GM12878 (cell line): ENCODE measurements around the gene NCAPD2. TPM values are rescaled to one million over a fixed set of nuclear protein-coding genes. Genes with fewer than 3 reads are reported as not detected.
A peak's percentile ranks its signal among the peaks of the same experiment; 100 is the strongest.

ENCODE experiments used
- ATAC-seq: fragments of 200-7000 bp; cut with Tn5 transposase; 3 replicates; pipeline ENCODE4 v1.9.1; 2020; ENCODE audit warnings: mild to moderate bottlenecking, moderate library complexity
- BruUV-seq: library from RNA; stranded (reverse); fragments of 400-500 nt; replicated peaks from 2 replicates; lab custom pipeline; 2021; lab: Mats Ljungman, UMichigan
- CTCF ChIA-PET: fragments of 300-600 bp; sonication (Branson Sonifier 250); formaldehyde crosslinking; extraction: SDS; loops from one replicate; lab custom pipeline; 2021; ENCODE audit warnings: inconsistent platforms; lab: Yijun Ruan, JAX
- POLR2A ChIA-PET: fragments of 350-600 bp; formaldehyde crosslinking; extraction: SDS; loops from one replicate; lab custom pipeline; 2021; ENCODE audit warnings: inconsistent platforms; lab: Charles Lee
- RAD21 ChIA-PET: fragments of 300-600 bp; sonication (Branson Sonifier 250); formaldehyde crosslinking; loops from one replicate; lab custom pipeline; 2023; ENCODE audit warnings: antibody characterized with exemption; ENCODE audit not compliant: unreplicated experiment; lab: Charles Lee
- SMC1A ChIA-PET: fragments of 300-600 bp; sonication (Branson Sonifier 250); formaldehyde crosslinking; loops from one replicate; lab custom pipeline; 2023; ENCODE audit not compliant: unreplicated experiment, uncharacterized antibody; lab: Charles Lee
- DNase-seq: peaks from one replicate; pipeline ENCODE4 v3.0.0-alpha.2; 2011; ENCODE audit warnings: low read depth, low spot score
- FAIRE-seq: peaks from 3 replicates; lab custom pipeline; 2011; peaks lifted over from hg19 to GRCh38; lab: Jason Lieb, UNC
- H2AFZ ChIP-seq: 2 replicates; pipeline ENCODE4 v1.6.0; 2011; ENCODE audit warnings: low read depth, low read length, control low read depth; ENCODE audit not compliant: control insufficient read depth
- H3K27ac ChIP-seq: 2 replicates; pipeline ENCODE4 v1.5.1; 2011; ENCODE audit warnings: control low read depth; ENCODE audit not compliant: control insufficient read depth, insufficient read depth
- H3K27me3 ChIP-seq, 2 experiments: replicated peaks in 1 of 2; 2 replicates each; pipeline versions ENCODE4 v1.6.0 to v1.6.1; 2011; ENCODE audit warnings: low read length in 1 of 2; ENCODE audit not compliant: control insufficient read depth in 2 of 2, insufficient read depth in 2 of 2
- H3K36me3 ChIP-seq, 2 experiments: 2 replicates each; pipeline ENCODE4 v1.5.1; 2011; ENCODE audit warnings: low read length in 1 of 2; ENCODE audit not compliant: control insufficient read depth in 2 of 2, insufficient read depth in 2 of 2
- H3K4me1 ChIP-seq: 2 replicates; pipeline ENCODE4 v1.6.1; 2011; ENCODE audit warnings: mild to moderate bottlenecking, low read length, moderate library complexity, mixed read lengths; ENCODE audit not compliant: control insufficient read depth, insufficient read depth
- H3K4me2 ChIP-seq: 2 replicates; pipeline ENCODE4 v1.6.0; 2011; ENCODE audit warnings: control low read depth; ENCODE audit not compliant: control insufficient read depth, insufficient read depth
- H3K4me3 ChIP-seq: fragments of 200-600 bp; sonication (generic); 2 replicates; pipeline ENCODE4 v1.5.1; 2016
- H3K79me2 ChIP-seq: 2 replicates; pipeline ENCODE4 v1.6.0; 2011; ENCODE audit warnings: low read length; ENCODE audit not compliant: control insufficient read depth, insufficient read depth
- H3K9ac ChIP-seq: 2 replicates; pipeline ENCODE4 v1.8.0; 2011; ENCODE audit warnings: low read length, control low read depth, mixed read lengths; ENCODE audit not compliant: control insufficient read depth, insufficient read depth
- H3K9me3 ChIP-seq: replicated peaks from 3 replicates; pipeline ENCODE4 v1.5.1; 2011; ENCODE audit warnings: mild to moderate bottlenecking, low read length; ENCODE audit not compliant: control insufficient read depth, insufficient read depth
- H4K20me1 ChIP-seq: 2 replicates; pipeline ENCODE4 v1.6.0; 2011; ENCODE audit not compliant: control insufficient read depth, insufficient read depth
- NFXL1 ChIP-seq: fragments of 450-650 bp; IDR thresholded peaks from 2 replicates; pipeline ENCODE4 v1.6.1; 2017; ENCODE audit warnings: antibody characterized with exemption, mild to moderate bottlenecking, borderline replicate concordance
- POLR2A ChIP-seq: IDR thresholded peaks from 2 replicates; pipeline ENCODE4 v1.6.1; 2011; ENCODE audit warnings: low read depth, mild to moderate bottlenecking, low read length
- POLR2AphosphoS5 ChIP-seq: IDR thresholded peaks from 2 replicates; pipeline ENCODE4 v1.6.1; 2011; ENCODE audit warnings: mild to moderate bottlenecking, low read length, inconsistent platforms
- USF2 ChIP-seq: IDR thresholded peaks from 2 replicates; pipeline ENCODE4 v1.6.1; 2011; ENCODE audit warnings: low read depth, low read length, improper control_type of control experiment, borderline replicate concordance
- WRNIP1 ChIP-seq: IDR thresholded peaks from 2 replicates; pipeline ENCODE4 v1.6.1; 2011; ENCODE audit warnings: low read depth, low read length, improper control_type of control experiment, borderline replicate concordance
- ZBED1 ChIP-seq: IDR thresholded peaks from 2 replicates; pipeline ENCODE4 v1.6.1; 2016; ENCODE audit warnings: borderline replicate concordance
- WGBS: methylation state at CpG from one replicate; pipeline ENCODE4 v1.1.6; 2016; ENCODE audit warnings: low lambda C conversion rate; ENCODE audit not compliant: insufficient replicate concordance, insufficient coverage; ENCODE audit errors: missing lambda C conversion rate; 5-methylcytosine and 5-hydroxymethylcytosine counted together
- in situ Hi-C: fragments of 300-500 bp; cut with MboI; formaldehyde crosslinking; loops from 9 replicates; pipeline ENCODE4 v1.14.3; 2018; ENCODE audit warnings: mixed read lengths
- intact Hi-C: fragments of 100-400 bp; cut with micrococcal nuclease; formaldehyde crosslinking; loops from one replicate; pipeline ENCODE4 v1.14.2; 2022; ENCODE audit not compliant: unreplicated experiment
- polyA plus RNA-seq, 11 experiments: library from polyadenylated mRNA; depleted of rRNA in 4 of 11; unstranded in 6 of 11; stranded (reverse) in 5 of 11; fragments of >200 nt; fragmentation: Nextera tagmentation in 4 of 11; fragmentation: Illumina TruSeq in 1 of 11; extraction: Ambion mirVana in 4 of 11; extraction: Trizol in 1 of 11; gene quantifications; 1 replicate in 1 of 11; 2 replicates in 10 of 11; pipeline versions ENCODE4 v1.2.1 to v1.2.3, GENCODE V29; 2011 to 2016; ENCODE audit warnings: inconsistent platforms in 2 of 11, missing spikeins in 2 of 11, low read depth in 1 of 11
- total RNA-seq, 4 experiments: library from RNA; depleted of rRNA in 3 of 4; stranded (reverse); fragments of >200 nt in 3 of 4; fragmentation: Illumina TruSeq in 1 of 4; extraction: Trizol in 1 of 4; gene quantifications; 2 replicates each; pipeline versions ENCODE4 v1.2.1 to v1.2.3, GENCODE V29; 2013 to 2021
- TF ChIP-seq, protein P1 (sequence below): fragments of 450-650 bp; IDR thresholded peaks from 2 replicates; pipeline ENCODE4 v1.6.1; 2016; ENCODE audit warnings: mild to moderate bottlenecking

Gene NCAPD2
- total and polyA plus RNA-seq, 10 of the 15 experiments (the other 5 are each of a cell fraction or from before 2014, with no cell fraction given), result 24.2 to 160 (median 110) TPM

DNA sequence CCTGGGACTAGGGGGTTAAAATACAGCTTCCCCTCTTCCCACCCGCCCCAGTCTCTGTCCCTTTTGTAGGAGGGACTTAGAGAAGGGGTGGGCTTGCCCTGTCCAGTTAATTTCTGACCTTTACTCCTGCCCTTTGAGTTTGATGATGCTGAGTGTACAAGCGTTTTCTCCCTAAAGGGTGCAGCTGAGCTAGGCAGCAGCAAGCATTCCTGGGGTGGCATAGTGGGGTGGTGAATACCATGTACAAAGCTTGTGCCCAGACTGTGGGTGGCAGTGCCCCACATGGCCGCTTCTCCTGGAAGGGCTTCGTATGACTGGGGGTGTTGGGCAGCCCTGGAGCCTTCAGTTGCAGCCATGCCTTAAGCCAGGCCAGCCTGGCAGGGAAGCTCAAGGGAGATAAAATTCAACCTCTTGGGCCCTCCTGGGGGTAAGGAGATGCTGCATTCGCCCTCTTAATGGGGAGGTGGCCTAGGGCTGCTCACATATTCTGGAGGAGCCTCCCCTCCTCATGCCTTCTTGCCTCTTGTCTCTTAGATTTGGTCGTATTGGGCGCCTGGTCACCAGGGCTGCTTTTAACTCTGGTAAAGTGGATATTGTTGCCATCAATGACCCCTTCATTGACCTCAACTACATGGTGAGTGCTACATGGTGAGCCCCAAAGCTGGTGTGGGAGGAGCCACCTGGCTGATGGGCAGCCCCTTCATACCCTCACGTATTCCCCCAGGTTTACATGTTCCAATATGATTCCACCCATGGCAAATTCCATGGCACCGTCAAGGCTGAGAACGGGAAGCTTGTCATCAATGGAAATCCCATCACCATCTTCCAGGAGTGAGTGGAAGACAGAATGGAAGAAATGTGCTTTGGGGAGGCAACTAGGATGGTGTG is 42.3 kb downstream of the NCAPD2 start:
- SMC1A ChIA-PET, result interaction anchor here (0.6 to 7.9 kb wide), 10 partner anchors 21 to 193 kb away, joined by 3 to 83 read pairs (median 5); partner anchors contain the start of gene MRPL51
- Histone ChIP-seq H4K20me1 (peaks cover 24% of the 10 kb centered on the region), H3K9me3 (no peaks in the 10 kb centered on the region), H3K36me3 (peaks cover 29 to 30% of the 10 kb centered on the region in 2 experiments; a peak in 3 of 4 replicates), H3K79me2 (peaks cover 67% of the 10 kb centered on the region), H3K4me2 (peak overlapping the region; percentile 98), H3K27me3 (no peaks in the 10 kb centered on the region), H3K4me1 (peaks cover 33% of the 10 kb centered on the region), H3K9ac (peak overlapping the region; percentile 79), H2AFZ (no peak overlapping the region), H3K27ac (peak overlapping the region; percentile 98), H3K4me3 (peak overlapping the region; percentile 83)
- no peak for DNase-seq
- RAD21 ChIA-PET, result interaction anchor here (0.5 to 6.9 kb wide), 7 partner anchors 17 to 110 kb away, joined by 3 to 67 read pairs (median 5); partner anchors contain the start of gene MRPL51
- no peak for FAIRE-seq
- no peak for ATAC-seq
- WGBS, result 1% methylated on average over 10 of the region's 10 CpGs
- in situ Hi-C loops (no loop called here), intact Hi-C loops (loop anchor here (5.0 kb wide), 1 partner anchor 69 kb away; no protein-coding TSS in a partner anchor)
- BruUV-seq, result no TSS peak
- POLR2A ChIA-PET, result interaction anchor here (0.6 to 3.6 kb wide), 13 partner anchors 17 to 217 kb away, joined by 3 to 32 read pairs (median 4); partner anchors contain the start of genes MLF2, MRPL51, NOP2 and VAMP1
- TF ChIP-seq WRNIP1, result 0 out of 2 replicates have a peak, but pooled peaks have one; percentile 78
- TF ChIP-seq ZBED1, result peak; percentile 29; the same call in 1 of the 2 replicates
- peak; percentile 59; the same call in 1 of the 2 replicates for TF ChIP-seq POLR2A
- TF ChIP-seq, protein P1, sequence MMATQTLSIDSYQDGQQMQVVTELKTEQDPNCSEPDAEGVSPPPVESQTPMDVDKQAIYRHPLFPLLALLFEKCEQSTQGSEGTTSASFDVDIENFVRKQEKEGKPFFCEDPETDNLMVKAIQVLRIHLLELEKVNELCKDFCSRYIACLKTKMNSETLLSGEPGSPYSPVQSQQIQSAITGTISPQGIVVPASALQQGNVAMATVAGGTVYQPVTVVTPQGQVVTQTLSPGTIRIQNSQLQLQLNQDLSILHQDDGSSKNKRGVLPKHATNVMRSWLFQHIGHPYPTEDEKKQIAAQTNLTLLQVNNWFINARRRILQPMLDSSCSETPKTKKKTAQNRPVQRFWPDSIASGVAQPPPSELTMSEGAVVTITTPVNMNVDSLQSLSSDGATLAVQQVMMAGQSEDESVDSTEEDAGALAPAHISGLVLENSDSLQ, result peak; percentile 46; the same call in 1 of the 2 replicates
- TF ChIP-seq POLR2AphosphoS5, result peak; percentile 26; the same call in 1 of the 2 replicates
- no peak for TF ChIP-seq NFXL1
- no peak for TF ChIP-seq USF2
- CTCF ChIA-PET, result interaction anchor here (0.6 to 7.7 kb wide), 17 partner anchors 16 to 210 kb away, joined by 3 to 73 read pairs (median 3); partner anchors contain the start of genes MRPL51, NOP2, TAPBPL and VAMP1
